ENCODE measurements around the gene MT4. TPM values are rescaled to one million over a fixed set of nuclear protein-coding genes. Genes with fewer than 3 reads are reported as not detected.

The MT4 gene
- total RNA-seq, 1 experiment from 2014 or later = not detected

DNA sequence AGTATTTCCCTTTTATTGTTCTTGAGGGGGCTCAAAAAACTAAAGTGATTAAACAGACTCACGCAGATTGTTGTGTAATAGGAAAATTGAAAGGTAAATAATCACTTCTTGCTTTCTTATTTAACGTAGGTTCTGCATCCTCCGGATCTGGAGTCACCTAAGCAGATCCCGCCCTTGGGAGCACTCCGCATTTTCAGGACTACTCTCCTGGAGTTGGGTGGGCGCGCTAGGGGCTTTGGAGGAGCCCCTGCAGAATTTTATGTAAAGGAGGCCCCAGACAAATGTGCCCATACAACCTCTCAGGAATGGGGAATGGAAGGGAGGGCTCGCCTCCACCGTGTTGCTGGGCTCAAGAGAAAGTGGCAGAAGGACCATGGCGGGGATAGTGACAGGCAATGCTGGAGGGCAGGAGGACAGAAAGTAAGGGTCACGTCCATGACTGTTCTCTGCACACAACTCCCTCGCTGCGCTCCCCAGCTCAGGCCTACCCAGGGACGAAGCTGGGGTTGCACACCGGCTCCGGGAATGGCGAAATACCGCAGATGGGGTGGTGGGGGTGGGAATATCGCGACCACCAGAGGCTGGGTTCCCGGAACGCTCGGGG is 51.8 kb downstream of the MT4 start:
- no peaks in the 10 kb centered on the region for H3K9me3 Mint-ChIP-seq
- H3K36me3 Mint-ChIP-seq = no peaks in the 10 kb centered on the region
- H3K27ac Mint-ChIP-seq = no peak overlapping the region
- peak overlapping the region; percentile 78 for H3K4me3 Mint-ChIP-seq
- ATAC-seq (peak; percentile 49), DNase-seq (ENCODE audit: low spot score) (no peak)
- CTCF ChIA-PET = interaction anchor here (1.1 to 2.4 kb wide), 4 partner anchors 16 to 85 kb away, joined by 3 to 11 read pairs (median 6); partner anchors contain the start of gene MT1M
- TF ChIP-seq RELA (CRISPR knock-in tag; IDR thresholded peaks at IDR 0.05; ENCODE audit: borderline replicate concordance) = no peak
- TF ChIP-seq, protein P1, sequence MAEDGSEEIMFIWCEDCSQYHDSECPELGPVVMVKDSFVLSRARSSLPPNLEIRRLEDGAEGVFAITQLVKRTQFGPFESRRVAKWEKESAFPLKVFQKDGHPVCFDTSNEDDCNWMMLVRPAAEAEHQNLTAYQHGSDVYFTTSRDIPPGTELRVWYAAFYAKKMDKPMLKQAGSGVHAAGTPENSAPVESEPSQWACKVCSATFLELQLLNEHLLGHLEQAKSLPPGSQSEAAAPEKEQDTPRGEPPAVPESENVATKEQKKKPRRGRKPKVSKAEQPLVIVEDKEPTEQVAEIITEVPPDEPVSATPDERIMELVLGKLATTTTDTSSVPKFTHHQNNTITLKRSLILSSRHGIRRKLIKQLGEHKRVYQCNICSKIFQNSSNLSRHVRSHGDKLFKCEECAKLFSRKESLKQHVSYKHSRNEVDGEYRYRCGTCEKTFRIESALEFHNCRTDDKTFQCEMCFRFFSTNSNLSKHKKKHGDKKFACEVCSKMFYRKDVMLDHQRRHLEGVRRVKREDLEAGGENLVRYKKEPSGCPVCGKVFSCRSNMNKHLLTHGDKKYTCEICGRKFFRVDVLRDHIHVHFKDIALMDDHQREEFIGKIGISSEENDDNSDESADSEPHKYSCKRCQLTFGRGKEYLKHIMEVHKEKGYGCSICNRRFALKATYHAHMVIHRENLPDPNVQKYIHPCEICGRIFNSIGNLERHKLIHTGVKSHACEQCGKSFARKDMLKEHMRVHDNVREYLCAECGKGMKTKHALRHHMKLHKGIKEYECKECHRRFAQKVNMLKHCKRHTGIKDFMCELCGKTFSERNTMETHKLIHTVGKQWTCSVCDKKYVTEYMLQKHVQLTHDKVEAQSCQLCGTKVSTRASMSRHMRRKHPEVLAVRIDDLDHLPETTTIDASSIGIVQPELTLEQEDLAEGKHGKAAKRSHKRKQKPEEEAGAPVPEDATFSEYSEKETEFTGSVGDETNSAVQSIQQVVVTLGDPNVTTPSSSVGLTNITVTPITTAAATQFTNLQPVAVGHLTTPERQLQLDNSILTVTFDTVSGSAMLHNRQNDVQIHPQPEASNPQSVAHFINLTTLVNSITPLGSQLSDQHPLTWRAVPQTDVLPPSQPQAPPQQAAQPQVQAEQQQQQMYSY (CRISPR knock-in tag; IDR thresholded peaks at IDR 0.05) = peak; percentile 92
- POLR2A ChIA-PET = interaction anchor here (0.7 to 2.6 kb wide), 5 partner anchors 8 to 62 kb away, joined by 3 to 12 read pairs (median 3); partner anchors contain the start of genes MT1F and MT2A
- H3K4me1 Mint-ChIP-seq = peaks cover 41% of the 10 kb centered on the region
- peaks cover 93% of the 10 kb centered on the region for H3K27me3 Mint-ChIP-seq (ENCODE audit: low read depth)

DNA sequence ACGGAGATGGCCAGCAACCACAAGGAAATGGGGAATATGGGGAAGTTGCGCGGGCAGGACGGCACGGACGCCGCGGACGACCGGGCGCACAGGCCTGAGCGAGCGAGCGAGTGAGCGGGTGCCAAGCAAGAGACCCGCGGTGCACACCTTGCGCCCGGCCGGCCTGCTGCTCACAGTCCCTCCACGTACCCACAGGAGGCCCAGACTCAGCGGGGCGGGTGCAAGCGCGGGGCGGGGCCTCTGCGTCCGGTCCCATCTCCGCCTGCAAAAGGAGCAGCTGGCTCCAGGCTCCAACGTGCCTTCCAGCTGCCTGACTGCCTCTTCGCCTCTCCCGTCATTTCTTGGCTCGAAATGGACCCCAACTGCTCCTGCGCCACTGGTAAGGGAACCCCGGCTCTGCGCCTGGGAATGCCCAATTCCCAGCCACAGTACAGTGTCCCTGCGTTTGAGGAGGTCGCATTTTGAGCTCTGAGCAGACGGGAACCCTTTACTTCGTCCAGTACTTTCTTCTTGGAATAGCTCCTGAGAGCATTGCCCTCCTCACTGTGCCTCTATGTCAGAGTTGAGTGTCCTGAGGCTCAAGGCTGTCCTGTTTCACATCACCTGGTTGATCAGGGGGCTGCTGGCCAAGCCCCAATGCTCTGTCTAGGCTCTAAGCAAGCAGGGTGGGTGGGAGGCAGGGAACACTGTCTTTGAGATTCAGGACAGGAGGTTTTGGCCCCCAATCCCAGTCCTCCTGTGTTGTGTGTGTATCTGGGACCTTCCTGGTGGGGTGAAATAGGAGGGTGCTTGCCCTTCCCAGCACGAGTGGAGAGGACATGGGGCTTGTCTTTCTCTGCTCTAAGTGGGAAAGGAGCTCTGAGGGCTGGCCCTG is 52.6 kb downstream of the MT4 start:
- Mint-ChIP-seq H3K4me3 (peak overlapping the region; percentile 78), H3K9me3 (no peaks in the 10 kb centered on the region), H3K36me3 (no peaks in the 10 kb centered on the region), H3K27me3 (ENCODE audit: low read depth) (peaks cover 95% of the 10 kb centered on the region), H3K27ac (no peak overlapping the region), H3K4me1 (peaks cover 49% of the 10 kb centered on the region)
- ChIA-PET CTCF (interaction anchor here (0.9 to 2.4 kb wide), 10 partner anchors 9 to 235 kb away, joined by 3 to 11 read pairs (median 4); partner anchors contain the start of genes MT1E and MT1M), POLR2A (interaction anchor here (0.8 to 2.6 kb wide), 7 partner anchors 8 to 63 kb away, joined by 3 to 12 read pairs (median 4); partner anchors contain the start of genes MT1E, MT1F, MT1H and MT2A)
- ATAC-seq = peak; percentile 47
- peak; percentile 66 for DNase-seq (ENCODE audit: low spot score)
- TF ChIP-seq MXD4 (CRISPR knock-in tag; IDR thresholded peaks at IDR 0.05; ENCODE audit: borderline replicate concordance) = no peak
- TF ChIP-seq NR3C1 (CRISPR knock-in tag; conservative IDR thresholded peaks at IDR 0.05; ENCODE audit: low read depth) = 0 out of 2 replicates have a peak, but pooled peaks have one; percentile 57
- TF ChIP-seq ZNF138 (CRISPR knock-in tag; conservative IDR thresholded peaks at IDR 0.05) = 0 out of 2 replicates have a peak, but pooled peaks have one; percentile 52
- TF ChIP-seq SMAD4 (CRISPR knock-in tag; IDR thresholded peaks at IDR 0.05) = no peak
- TF ChIP-seq, protein P2, sequence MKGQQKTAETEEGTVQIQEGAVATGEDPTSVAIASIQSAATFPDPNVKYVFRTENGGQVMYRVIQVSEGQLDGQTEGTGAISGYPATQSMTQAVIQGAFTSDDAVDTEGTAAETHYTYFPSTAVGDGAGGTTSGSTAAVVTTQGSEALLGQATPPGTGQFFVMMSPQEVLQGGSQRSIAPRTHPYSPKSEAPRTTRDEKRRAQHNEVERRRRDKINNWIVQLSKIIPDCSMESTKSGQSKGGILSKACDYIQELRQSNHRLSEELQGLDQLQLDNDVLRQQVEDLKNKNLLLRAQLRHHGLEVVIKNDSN (CRISPR knock-in tag; IDR thresholded peaks at IDR 0.05) = 0 out of 2 replicates have a peak, but pooled peaks have one; percentile 20
- TF ChIP-seq, protein P3, sequence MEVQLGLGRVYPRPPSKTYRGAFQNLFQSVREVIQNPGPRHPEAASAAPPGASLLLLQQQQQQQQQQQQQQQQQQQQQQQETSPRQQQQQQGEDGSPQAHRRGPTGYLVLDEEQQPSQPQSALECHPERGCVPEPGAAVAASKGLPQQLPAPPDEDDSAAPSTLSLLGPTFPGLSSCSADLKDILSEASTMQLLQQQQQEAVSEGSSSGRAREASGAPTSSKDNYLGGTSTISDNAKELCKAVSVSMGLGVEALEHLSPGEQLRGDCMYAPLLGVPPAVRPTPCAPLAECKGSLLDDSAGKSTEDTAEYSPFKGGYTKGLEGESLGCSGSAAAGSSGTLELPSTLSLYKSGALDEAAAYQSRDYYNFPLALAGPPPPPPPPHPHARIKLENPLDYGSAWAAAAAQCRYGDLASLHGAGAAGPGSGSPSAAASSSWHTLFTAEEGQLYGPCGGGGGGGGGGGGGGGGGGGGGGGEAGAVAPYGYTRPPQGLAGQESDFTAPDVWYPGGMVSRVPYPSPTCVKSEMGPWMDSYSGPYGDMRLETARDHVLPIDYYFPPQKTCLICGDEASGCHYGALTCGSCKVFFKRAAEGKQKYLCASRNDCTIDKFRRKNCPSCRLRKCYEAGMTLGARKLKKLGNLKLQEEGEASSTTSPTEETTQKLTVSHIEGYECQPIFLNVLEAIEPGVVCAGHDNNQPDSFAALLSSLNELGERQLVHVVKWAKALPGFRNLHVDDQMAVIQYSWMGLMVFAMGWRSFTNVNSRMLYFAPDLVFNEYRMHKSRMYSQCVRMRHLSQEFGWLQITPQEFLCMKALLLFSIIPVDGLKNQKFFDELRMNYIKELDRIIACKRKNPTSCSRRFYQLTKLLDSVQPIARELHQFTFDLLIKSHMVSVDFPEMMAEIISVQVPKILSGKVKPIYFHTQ (CRISPR knock-in tag; IDR thresholded peaks at IDR 0.05) = no peak
- TF ChIP-seq, protein P4, sequence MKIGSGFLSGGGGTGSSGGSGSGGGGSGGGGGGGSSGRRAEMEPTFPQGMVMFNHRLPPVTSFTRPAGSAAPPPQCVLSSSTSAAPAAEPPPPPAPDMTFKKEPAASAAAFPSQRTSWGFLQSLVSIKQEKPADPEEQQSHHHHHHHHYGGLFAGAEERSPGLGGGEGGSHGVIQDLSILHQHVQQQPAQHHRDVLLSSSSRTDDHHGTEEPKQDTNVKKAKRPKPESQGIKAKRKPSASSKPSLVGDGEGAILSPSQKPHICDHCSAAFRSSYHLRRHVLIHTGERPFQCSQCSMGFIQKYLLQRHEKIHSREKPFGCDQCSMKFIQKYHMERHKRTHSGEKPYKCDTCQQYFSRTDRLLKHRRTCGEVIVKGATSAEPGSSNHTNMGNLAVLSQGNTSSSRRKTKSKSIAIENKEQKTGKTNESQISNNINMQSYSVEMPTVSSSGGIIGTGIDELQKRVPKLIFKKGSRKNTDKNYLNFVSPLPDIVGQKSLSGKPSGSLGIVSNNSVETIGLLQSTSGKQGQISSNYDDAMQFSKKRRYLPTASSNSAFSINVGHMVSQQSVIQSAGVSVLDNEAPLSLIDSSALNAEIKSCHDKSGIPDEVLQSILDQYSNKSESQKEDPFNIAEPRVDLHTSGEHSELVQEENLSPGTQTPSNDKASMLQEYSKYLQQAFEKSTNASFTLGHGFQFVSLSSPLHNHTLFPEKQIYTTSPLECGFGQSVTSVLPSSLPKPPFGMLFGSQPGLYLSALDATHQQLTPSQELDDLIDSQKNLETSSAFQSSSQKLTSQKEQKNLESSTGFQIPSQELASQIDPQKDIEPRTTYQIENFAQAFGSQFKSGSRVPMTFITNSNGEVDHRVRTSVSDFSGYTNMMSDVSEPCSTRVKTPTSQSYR (CRISPR knock-in tag; IDR thresholded peaks at IDR 0.05) = no peak
- TF ChIP-seq, protein P5, sequence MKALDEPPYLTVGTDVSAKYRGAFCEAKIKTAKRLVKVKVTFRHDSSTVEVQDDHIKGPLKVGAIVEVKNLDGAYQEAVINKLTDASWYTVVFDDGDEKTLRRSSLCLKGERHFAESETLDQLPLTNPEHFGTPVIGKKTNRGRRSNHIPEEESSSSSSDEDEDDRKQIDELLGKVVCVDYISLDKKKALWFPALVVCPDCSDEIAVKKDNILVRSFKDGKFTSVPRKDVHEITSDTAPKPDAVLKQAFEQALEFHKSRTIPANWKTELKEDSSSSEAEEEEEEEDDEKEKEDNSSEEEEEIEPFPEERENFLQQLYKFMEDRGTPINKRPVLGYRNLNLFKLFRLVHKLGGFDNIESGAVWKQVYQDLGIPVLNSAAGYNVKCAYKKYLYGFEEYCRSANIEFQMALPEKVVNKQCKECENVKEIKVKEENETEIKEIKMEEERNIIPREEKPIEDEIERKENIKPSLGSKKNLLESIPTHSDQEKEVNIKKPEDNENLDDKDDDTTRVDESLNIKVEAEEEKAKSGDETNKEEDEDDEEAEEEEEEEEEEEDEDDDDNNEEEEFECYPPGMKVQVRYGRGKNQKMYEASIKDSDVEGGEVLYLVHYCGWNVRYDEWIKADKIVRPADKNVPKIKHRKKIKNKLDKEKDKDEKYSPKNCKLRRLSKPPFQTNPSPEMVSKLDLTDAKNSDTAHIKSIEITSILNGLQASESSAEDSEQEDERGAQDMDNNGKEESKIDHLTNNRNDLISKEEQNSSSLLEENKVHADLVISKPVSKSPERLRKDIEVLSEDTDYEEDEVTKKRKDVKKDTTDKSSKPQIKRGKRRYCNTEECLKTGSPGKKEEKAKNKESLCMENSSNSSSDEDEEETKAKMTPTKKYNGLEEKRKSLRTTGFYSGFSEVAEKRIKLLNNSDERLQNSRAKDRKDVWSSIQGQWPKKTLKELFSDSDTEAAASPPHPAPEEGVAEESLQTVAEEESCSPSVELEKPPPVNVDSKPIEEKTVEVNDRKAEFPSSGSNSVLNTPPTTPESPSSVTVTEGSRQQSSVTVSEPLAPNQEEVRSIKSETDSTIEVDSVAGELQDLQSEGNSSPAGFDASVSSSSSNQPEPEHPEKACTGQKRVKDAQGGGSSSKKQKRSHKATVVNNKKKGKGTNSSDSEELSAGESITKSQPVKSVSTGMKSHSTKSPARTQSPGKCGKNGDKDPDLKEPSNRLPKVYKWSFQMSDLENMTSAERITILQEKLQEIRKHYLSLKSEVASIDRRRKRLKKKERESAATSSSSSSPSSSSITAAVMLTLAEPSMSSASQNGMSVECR (CRISPR knock-in tag; IDR thresholded peaks at IDR 0.05; ENCODE audit: borderline replicate concordance) = no peak
- TF ChIP-seq, protein P6, sequence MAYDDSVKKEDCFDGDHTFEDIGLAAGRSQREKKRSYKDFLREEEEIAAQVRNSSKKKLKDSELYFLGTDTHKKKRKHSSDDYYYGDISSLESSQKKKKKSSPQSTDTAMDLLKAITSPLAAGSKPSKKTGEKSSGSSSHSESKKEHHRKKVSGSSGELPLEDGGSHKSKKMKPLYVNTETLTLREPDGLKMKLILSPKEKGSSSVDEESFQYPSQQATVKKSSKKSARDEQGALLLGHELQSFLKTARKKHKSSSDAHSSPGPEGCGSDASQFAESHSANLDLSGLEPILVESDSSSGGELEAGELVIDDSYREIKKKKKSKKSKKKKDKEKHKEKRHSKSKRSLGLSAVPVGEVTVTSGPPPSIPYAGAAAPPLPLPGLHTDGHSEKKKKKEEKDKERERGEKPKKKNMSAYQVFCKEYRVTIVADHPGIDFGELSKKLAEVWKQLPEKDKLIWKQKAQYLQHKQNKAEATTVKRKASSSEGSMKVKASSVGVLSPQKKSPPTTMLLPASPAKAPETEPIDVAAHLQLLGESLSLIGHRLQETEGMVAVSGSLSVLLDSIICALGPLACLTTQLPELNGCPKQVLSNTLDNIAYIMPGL (CRISPR knock-in tag; IDR thresholded peaks at IDR 0.05) = no peak

Measured in WTC11 (cell line).